ENCODE results near the gene ACOT7.

DNA sequence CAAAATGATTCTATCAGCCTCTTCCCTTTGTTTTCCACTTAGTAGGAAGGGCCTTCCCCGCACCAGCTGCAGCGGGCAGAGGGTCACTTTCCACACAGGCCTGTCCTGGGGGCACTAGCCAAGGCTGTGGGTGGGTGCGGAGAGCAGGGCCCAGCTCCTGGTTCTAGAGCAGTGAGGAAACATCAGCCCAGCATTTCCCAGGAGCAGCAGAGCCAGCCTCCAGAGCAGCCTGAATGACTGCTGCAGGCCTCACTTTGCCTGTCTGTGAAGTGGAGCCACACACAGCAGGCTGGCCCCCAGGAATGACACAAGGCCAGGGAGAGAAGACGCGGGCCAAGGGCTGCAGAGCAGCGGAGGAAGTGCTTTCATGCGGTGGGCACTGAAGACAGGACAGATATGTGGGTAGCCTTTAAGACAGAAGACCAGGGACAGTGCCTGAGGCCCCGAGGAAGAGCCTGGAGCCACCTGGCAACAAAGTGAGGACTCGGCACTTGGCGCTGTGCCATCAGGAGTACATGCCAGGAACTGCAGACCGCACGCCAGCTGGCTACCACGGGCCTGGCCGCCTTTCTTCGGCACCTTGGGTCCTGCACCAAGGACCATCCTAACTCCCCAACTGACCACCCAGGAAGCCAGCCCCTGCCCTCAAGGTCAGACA is 42.0 kb downstream of the ACOT7 start:
- TF ChIP-seq, protein P1, sequence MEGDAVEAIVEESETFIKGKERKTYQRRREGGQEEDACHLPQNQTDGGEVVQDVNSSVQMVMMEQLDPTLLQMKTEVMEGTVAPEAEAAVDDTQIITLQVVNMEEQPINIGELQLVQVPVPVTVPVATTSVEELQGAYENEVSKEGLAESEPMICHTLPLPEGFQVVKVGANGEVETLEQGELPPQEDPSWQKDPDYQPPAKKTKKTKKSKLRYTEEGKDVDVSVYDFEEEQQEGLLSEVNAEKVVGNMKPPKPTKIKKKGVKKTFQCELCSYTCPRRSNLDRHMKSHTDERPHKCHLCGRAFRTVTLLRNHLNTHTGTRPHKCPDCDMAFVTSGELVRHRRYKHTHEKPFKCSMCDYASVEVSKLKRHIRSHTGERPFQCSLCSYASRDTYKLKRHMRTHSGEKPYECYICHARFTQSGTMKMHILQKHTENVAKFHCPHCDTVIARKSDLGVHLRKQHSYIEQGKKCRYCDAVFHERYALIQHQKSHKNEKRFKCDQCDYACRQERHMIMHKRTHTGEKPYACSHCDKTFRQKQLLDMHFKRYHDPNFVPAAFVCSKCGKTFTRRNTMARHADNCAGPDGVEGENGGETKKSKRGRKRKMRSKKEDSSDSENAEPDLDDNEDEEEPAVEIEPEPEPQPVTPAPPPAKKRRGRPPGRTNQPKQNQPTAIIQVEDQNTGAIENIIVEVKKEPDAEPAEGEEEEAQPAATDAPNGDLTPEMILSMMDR (IDR thresholded peaks at IDR 0.05; ENCODE audit: low read length), result no peak
- TF ChIP-seq EZH2 (IDR thresholded peaks at IDR 0.05; ENCODE audit: borderline replicate concordance, low read length), result no peak
